Psoas muscle (tissue), 8 donors: Measurements from ENCODE around the gene REEP1. TPM values are rescaled to one million over a fixed set of nuclear protein-coding genes. Genes with fewer than 3 reads are reported as not detected.
"Not testable (repeated sequence)": the region's sequence is repeated elsewhere in the genome, so short reads cannot be mapped to it uniquely, and the experiment has no call there.

ENCODE experiments used
- ATAC-seq, 4 donors: fragments of 200-7000 bp; cut with Tn5 transposase; one replicate each; pipeline ENCODE4 v1.9.1; 2020; ENCODE audit warnings: moderate library complexity in 3 of 4, mild to moderate bottlenecking in 2 of 4
- DNase-seq, 2 donors: peaks; one replicate each; pipeline ENCODE4 v3.0.0-alpha.2; 2020
- H3K27ac ChIP-seq: fragments of 200-600 bp; one replicate; pipeline ENCODE4 v1.8.0; 2022
- H3K27me3 ChIP-seq, 3 donors: fragments of 200-600 bp in 1 of 3; one replicate each; pipeline versions ENCODE4 v1.6.1 to v1.8.0; 2013 to 2022; ENCODE audit warnings: low read length in 2 of 3, mild to moderate bottlenecking in 2 of 3, moderate library complexity in 1 of 3; ENCODE audit not compliant: insufficient read depth in 3 of 3
- H3K36me3 ChIP-seq, 2 donors: fragments of 200-600 bp in 1 of 2; one replicate each; pipeline versions ENCODE4 v1.6.1 to v1.8.0; 2013 to 2022; ENCODE audit warnings: low read depth in 1 of 2, mild to moderate bottlenecking in 1 of 2, moderate library complexity in 1 of 2; ENCODE audit not compliant: insufficient read depth in 1 of 2
- H3K4me1 ChIP-seq: fragments of 200-600 bp; one replicate; pipeline ENCODE4 v1.8.0; 2022
- H3K4me3 ChIP-seq: fragments of 200-600 bp; one replicate; pipeline ENCODE4 v1.8.0; 2022; ENCODE audit warnings: mild to moderate bottlenecking
- H3K9me3 ChIP-seq: fragments of 200-600 bp; one replicate; pipeline ENCODE4 v1.8.0; 2022
- WGBS, 3 donors: extraction: QIAGEN DNeasy Blood & Tissue Kit; methylation state at CpG; one replicate each; pipeline versions ENCODE4 v1.1.6 to v1.1.7; 2013; 5-methylcytosine and 5-hydroxymethylcytosine counted together
- intact Hi-C, 2 donors: fragments of 100-400 bp; cut with DNase I; formaldehyde crosslinking; loops; one replicate each; pipeline versions ENCODE4 v1.11.0 to v1.14.2; 2022
- polyA plus RNA-seq, 3 donors: library from polyadenylated mRNA; stranded (reverse); fragments of 200-250 nt; gene quantifications; one replicate each; pipeline ENCODE4 v1.2.3, GENCODE V29; 2013
- total RNA-seq, 4 donors: library from RNA; stranded (reverse); fragmentation: NEBNext Ultra II Directional in 2 of 4; extraction: Animal tissue kit (Norgen Biotek cat#: 25700) in 2 of 4; gene quantifications; one replicate each; pipeline versions ENCODE4 v1.2.1 to v1.2.4, GENCODE V29; 2021 to 2023
- TF ChIP-seq, protein P1 (sequence below): fragments of 200-600 bp; IDR thresholded peaks from one replicate; pipeline ENCODE4 v1.8.0; 2022; ENCODE audit warnings: antibody characterized with exemption
- donor health status: healthy with polysubstance abuse.
- donor health status: DM: no; HTN: no; CAD: no; lungs with moderate emphysema.
- donor health status: Bipolar disorder and iron deficiency.
- donor health status: healthy.
- donor health status: DM: yes; HTN: yes; CAD: no.
- donor health status: DM: no; HTN: no; CAD: no.
- donor health status: DM: no; HTN: no; CAD: no.
- donor health status: DM: yes; HTN: yes; CAD: no.

REEP1 gene
- total and polyA plus RNA-seq, 7 donors: 1.2 to 16.1 (median 7.9) TPM

DNA sequence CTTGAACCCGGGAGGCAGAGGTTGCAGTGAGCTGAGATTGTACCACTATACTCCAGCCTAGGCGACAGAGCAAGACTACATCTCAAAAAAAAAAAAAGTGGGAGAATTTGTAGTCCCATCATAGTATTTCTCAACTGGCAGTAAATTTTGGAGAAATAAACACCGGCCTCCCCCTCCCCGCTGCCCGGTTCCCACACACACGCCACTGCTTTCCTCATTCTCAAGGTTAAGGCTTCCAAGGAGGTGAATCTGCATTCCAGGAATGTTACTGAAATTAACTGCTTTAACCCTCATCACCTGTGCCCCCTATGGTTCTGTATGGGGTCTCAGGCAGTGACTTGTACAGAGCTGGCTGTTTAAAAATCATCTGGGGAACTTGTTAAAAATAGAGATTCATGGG is 88.2 kb downstream of the REEP1 start:
- peaks cover 4% of the 10 kb centered on the region for H3K4me1 ChIP-seq
- 75 to 84% (median 80%) methylated on average over 6 of the region's 6 CpGs for WGBS, 3 donors
- no peak for ATAC-seq

DNA sequence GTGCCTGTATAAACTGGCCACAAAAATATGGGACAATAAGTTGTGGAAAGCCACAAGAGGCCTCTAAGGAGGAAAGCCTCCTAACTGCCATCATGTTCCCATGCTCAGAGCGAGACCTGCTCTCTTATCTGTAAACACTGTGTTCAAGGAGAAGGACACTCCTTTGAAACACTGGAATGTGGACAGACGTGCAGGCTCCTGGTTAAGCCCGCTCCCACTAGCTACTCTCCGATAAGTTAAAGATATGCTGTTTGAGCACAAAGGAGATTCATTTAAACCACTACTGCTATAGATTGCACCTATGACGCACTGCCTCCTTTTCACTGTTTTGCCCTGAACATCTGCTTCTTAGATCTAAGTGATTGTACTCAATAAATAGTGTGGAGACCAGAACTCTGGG is 92.2 kb downstream of the REEP1 start:
- H3K27ac ChIP-seq: not testable (repeated sequence)

More for the DNA sequence above, 88.2 kb downstream of the REEP1 start:
- Histone ChIP-seq H3K27me3 (no peaks in the 10 kb centered on the region), H3K4me3 (no peak overlapping the region), H3K36me3 (peaks cover 0 to 12% of the 10 kb centered on the region in 2 donors), H3K9me3 (no peaks in the 10 kb centered on the region), H3K27ac (no peak overlapping the region)
- DNase-seq: no peak
- TF ChIP-seq, protein P1, sequence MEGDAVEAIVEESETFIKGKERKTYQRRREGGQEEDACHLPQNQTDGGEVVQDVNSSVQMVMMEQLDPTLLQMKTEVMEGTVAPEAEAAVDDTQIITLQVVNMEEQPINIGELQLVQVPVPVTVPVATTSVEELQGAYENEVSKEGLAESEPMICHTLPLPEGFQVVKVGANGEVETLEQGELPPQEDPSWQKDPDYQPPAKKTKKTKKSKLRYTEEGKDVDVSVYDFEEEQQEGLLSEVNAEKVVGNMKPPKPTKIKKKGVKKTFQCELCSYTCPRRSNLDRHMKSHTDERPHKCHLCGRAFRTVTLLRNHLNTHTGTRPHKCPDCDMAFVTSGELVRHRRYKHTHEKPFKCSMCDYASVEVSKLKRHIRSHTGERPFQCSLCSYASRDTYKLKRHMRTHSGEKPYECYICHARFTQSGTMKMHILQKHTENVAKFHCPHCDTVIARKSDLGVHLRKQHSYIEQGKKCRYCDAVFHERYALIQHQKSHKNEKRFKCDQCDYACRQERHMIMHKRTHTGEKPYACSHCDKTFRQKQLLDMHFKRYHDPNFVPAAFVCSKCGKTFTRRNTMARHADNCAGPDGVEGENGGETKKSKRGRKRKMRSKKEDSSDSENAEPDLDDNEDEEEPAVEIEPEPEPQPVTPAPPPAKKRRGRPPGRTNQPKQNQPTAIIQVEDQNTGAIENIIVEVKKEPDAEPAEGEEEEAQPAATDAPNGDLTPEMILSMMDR: no peak
- intact Hi-C loops: no loop called here

DNA sequence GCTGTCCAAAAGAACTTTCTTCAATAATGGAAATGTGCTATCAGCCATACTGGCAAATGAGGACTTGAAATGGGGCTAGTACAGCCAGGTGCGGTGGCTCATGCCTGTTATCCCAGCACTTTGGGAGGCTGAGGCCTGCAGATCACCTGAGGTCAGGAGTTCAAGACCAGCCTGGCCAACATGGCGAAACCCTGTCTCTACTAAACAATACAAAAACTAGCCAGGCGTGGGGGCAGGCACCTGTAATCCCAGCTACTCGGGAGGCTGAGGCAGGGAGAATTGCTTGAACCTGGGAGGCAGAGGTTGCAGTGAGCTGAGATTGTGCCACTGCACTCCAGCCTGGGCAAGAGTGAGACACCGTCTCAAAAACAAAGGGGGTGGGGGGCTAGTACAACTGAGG is 92.6 kb downstream of the REEP1 start:
- H3K27ac ChIP-seq, intact Hi-C loops, H3K9me3 ChIP-seq, H3K27me3 ChIP-seq, H3K4me1 ChIP-seq, H3K4me3 ChIP-seq, ATAC-seq, DNase-seq: not testable (repeated sequence)
- 98% methylated on average over 5 of the region's 5 CpGs for WGBS, 3 donors
- H3K36me3 ChIP-seq: peaks cover 0 to 21% of the 10 kb centered on the region in 2 donors

More for the DNA sequence above, 92.2 kb downstream of the REEP1 start:
- peaks cover 0 to 17% of the 10 kb centered on the region in 2 donors for H3K36me3 ChIP-seq
- H3K9me3 ChIP-seq, intact Hi-C loops, H3K27me3 ChIP-seq, H3K4me1 ChIP-seq, H3K4me3 ChIP-seq, ATAC-seq, DNase-seq: not testable (repeated sequence)
- 91 to 95% (median 91%) methylated on average over 5 of the region's 5 CpGs for WGBS, 3 donors

DNA sequence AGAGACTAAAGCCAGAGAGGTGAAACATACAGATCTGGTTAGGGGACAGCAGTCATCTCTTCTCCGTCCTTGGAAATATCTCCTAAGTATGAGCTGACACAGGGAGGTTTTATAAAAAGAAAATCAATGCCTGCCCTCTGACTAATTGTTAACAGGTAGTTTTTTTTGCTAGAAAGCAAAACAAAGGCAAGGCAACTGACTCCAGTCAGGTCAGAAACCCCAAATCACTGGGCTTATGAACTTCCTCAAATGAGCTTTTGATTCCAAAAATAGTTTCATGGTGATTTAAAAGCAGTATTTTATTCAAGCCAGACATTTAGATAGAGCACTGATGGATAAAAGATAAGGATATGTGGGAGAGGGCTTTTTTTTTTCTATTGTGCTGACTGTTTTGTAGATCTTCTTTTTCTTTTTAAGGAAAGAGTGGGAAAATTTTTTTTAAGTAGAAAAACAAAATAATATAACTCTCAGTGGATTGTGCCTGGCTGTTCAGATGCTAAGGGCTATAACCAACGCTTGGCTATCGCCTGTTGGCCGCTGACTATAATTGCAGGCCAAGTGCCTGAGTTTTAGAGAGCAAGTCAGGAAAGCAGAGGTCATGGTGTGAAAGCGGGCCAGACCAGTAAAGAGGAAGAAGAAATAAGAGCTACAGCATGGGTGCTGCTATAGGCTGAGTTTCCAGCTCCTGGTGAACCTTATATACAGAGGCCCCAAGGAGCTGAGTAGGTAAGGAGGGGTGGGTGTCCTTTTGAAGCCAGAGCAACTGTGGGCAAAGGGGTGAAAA is 93.3 kb downstream of the REEP1 start:
- no peaks in the 10 kb centered on the region for H3K27me3 ChIP-seq

DNA sequence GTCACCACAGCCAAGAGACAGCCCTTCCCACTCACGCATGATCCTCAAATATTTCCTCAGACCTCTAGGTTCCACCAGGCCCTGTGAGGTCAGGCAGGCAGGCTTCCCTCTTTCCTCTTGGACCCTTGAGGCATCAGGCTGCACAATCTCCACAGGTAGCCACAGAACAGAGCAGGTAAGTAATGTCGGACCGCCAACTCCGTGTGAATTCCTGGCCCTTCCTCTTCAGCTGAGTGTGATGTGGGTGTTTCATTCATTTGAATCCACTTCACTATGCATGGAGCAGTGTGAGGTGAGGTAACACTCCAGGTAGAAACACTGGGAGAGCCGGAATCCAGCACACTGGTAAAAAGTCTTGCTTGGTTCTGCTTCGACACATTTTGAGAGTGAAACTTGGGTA is 94.2 kb downstream of the REEP1 start:
- ATAC-seq: no peak
- Histone ChIP-seq H3K27me3 (no peaks in the 10 kb centered on the region), H3K9me3 (no peaks in the 10 kb centered on the region), H3K4me3 (no peak overlapping the region), H3K36me3 (peaks cover 0 to 22% of the 10 kb centered on the region in 2 donors), H3K4me1 (no peaks in the 10 kb centered on the region), H3K27ac (no peak overlapping the region)
- TF ChIP-seq, protein P1: no peak
- intact Hi-C loops: no loop called here
- DNase-seq: no peak
- WGBS, 3 donors: 89 to 93% (median 92%) methylated on average over 6 of the region's 6 CpGs

More for the DNA sequence above, 93.3 kb downstream of the REEP1 start:
- intact Hi-C loops: no loop called here
- 91 to 94% (median 93%) methylated on average over 5 of the region's 5 CpGs for WGBS, 3 donors
- Histone ChIP-seq H3K27ac (no peak overlapping the region), H3K9me3 (no peaks in the 10 kb centered on the region), H3K4me3 (no peak overlapping the region), H3K36me3 (peaks cover 0 to 22% of the 10 kb centered on the region in 2 donors), H3K4me1 (no peaks in the 10 kb centered on the region)
- no peak for ATAC-seq
- TF ChIP-seq, protein P1: no peak
- no peak for DNase-seq
